HG03097 (cell line): ENCODE data around the gene FAF1.
"Not testable (repeated sequence)": the region's sequence is repeated elsewhere in the genome, so short reads cannot be mapped to it uniquely, and the experiment has no call there.

Experiments used
- ATAC-seq: cut with Tn5 transposase; IDR thresholded peaks from one replicate; pipeline ENCODE4 v1.9.1; 2021; ENCODE audit not compliant: unreplicated experiment, low FRiP score

The FAF1 gene

DNA sequence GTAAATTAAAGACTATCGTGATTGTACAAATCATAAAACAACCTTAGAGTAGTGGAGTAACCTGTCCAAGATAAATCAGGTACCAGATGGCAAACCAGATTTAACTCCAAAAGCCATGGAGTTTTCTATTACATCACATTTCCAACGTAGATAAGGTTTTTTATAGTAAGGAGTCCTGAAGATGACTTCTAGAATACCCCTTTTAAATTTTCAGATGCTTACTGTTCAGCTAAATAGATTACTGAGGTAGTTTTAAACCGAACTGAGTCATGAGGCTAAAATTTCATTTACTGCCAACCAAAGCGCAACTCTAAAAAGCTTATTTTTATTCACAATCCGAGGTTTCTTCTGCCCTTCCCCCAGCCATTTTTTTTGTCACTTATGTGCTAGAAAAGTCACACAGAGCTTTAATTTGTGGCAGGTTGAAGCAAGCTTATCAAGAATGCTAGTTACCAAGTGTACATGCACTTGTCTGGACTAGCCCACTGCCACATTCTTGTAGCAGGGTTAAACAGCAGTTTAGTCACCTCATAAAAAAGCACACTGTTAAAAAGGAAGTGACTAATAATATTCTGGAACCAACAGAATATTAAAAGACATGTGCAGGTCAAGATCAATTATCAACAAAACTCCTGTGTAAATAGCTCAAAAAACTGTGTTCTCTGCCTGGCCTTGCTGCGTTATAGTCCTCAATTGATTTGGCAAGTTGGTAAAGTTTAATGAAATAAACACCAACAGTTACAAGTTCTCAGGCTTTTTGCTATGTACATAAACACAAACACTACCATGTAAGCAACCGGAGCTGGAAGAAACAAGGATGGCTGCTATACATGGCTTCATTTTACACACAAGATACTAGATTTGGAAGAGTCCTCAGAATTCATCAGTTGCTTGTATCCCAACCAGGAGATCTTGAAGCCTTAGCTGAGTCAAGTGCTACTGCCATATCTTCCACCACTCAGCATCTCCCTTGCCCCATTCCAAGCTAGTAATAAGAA is 356.5 kb downstream of the FAF1 start:
- ATAC-seq, result no peak

DNA sequence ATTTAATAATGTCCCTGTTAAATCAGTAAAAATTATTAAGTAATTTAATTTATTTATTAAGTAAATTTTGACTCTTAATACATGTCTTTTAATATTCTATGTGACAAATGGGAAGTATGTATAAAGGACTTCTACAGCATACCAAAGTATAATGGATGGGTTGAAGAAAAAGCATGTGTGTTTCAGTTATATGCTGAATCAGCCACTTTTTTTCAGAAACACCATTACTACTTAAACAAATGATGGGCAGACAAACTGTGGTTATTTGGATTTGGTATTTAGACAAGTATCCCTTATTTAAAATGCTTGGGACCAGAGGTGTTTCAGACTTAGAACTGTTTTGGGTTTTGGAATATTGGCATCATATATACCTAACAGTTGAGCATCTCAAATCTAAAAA is 360.5 kb downstream of the FAF1 start:
- no peak for ATAC-seq

DNA sequence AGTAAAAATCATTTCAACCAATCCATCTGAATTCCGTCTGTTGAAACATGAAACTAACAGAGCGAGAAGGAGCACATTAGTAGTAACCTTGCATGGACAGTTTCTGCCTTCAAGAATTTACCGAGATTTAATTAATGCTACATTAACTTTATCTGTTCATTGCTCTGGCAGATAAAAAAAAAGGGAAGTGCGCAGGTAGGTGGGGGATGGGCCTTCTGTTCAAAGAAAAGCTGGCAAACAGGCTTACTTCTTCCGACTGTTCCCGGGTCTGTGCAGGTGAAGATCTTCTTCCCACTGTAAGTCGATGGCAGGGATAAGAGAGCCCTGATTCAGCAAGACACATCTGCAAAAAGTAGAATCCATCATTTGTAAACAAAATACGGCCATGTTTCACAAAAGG is 364.2 kb downstream of the FAF1 start:
- ATAC-seq, result no peak

GRCh38 chr1:50593515-50593914 is 366.6 kb downstream of the FAF1 start:
- no peak for ATAC-seq

GRCh38 chr1:50591598-50591997 is 368.5 kb downstream of the FAF1 start:
- no peak for ATAC-seq

DNA sequence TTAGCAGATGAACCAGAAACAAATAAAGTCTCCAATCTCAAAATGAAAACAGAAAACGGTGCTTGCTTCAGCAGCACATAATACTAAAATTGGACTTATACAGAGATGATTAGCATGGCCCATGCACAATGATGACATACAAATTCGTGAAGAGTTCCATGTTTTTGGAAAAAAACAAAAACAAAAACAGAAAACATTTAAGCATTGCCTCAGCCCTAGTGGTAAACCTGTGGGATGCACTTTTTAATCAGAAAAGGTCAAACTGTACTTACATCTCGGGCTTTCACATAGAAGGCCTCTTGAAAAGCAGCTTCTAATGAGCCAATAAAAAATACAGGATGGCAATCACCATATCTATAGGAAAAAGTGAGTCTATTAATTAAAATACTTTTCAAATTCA is 377.7 kb downstream of the FAF1 start:
- no peak for ATAC-seq

DNA sequence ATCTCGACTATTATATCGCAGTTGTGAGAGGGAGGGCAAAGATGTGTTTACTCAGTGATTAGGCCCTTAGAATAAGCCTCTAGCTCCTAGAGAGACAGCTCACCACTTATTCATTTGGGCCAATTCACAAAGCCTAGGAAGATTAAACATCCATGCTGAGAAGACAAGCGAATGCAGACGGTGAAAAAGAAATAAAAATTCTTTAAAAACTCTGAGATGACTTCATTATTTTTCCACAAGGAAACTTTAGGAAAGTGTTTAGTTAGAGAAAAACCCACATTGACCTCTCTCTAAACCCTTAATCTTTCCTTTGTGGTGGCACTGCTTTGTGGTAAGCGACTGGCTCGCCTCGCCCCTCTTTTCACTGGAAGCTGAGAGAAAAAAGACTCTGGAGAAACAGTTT is 390.0 kb downstream of the FAF1 start:
- ATAC-seq, result no peak

DNA sequence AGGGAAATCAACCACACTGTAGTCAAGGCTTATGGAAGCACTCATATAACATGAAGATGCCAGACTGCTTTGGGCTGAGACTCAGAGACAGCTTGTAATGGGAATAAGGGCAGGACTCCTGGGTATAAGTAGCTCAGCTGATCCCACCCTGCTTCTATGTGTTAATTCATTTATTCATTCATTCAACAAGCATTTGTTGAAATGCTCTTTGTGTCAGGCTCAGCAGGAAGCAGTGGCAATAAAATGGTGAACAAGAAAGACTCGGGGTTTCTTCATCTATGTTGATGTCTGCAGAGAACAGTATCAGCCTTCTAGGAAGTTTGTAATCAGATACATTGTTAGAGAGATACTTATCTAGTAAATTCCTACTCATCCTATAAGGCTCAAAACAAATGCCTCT is 391.3 kb downstream of the FAF1 start:
- ATAC-seq, result no peak

DNA sequence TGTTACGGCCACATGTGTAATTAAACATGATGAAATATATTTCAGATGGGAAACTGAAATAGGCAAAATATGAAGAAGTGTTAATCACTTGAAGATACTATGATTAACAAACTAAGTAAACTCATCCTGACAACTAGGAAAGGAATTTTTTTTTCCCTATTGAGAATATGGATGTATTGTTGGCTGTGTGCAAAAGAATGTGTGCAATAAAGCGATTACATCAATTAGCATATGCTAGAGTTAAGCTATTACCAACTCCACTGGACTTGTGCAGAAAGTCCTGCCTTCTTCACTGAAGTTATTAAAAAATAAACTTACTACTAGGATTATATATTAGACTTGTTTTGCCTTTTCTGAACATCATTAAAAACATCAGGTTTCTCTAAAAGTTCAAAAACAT is 393.7 kb downstream of the FAF1 start:
- no peak for ATAC-seq

GRCh38 chr1:50564417-50564816 is 395.6 kb downstream of the FAF1 start:
- ATAC-seq, result no peak

DNA sequence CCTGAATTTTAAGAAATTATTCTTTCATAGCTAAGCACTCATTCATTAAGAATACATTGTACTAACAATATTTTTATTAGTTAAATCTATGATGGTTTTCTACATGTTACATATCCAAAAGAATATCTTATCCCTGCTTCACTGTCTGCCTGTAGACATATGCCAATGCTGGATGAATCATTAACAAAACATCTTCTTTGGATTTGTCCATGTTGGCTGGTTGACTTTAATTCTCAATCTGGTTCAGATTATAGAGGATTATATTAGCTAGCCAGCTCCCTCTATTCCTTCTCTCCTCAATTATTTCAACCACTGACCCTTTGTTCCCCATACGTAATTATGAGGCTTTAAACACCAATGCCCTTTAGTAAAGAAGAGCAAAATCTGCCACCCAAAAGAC is 398.0 kb downstream of the FAF1 start:
- no peak for ATAC-seq

- ATAC-seq, result no peak
These were observed 400.6 kb downstream of the FAF1 start for GRCh38 chr1:50559421-50559820.

GRCh38 chr1:50553921-50554320 is 406.1 kb downstream of the FAF1 start:
- ATAC-seq, result no peak

DNA sequence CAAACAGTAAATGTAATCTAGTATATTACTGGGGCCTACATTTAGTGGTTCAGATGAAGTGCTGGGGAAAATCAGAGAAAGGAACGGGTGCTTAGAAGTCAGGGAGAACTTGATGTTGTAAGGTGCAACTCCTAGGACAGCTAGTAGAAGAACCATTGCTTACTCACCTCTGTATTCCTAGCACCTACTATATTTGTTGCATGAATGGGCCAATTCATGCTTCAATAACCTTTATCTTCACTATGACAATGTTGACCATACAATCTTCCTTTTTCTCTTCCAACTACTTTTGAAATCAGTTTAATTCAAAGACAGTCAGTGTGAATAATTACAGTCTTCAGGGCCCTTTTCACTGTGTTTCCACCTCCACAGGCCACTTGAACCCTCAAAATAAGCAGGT is 411.8 kb downstream of the FAF1 start:
- no peak for ATAC-seq

GRCh38 chr1:50542362-50542761 is 417.7 kb downstream of the FAF1 start:
- ATAC-seq, result no peak

DNA sequence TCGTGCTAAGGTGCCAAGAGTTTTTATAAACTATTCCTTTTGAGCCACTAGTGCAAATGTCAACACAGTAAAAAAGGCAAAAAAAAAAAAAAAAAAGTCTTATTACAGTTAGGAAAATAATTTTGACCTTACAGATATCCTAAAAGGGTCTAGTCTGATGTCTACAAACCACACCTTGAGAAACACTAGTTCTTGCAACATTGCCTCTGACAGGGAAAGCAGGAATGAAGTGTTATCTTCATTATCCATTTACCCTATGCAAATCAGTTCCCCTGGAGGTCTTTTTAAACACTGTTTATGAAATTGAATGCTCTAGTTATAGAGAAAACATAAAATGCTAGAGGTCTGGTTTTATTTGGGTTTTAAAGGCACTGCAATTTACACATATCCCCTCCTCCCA is 421.6 kb downstream of the FAF1 start:
- ATAC-seq, result no peak

DNA sequence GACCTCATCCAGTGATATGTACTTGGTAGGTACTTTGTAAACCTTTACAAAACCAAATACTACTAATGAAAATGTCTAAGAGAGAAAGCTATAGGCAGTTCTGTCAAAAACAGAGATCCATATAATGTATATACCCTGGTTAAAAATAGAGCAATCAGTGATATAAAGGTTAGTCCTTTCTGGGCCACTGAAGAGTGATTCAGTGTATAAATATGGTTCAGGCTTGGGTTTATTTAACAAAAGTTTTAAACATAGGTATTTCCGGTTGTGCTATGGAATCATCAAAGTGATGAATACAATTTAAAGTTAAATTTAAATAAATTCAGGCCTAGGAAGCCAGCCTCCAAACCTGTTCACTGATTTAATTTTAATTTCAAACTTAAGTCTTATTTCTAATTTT is 428.5 kb downstream of the FAF1 start:
- ATAC-seq, result no peak

GRCh38 chr1:50531027-50531426 is 429.0 kb downstream of the FAF1 start:
- no peak for ATAC-seq

DNA sequence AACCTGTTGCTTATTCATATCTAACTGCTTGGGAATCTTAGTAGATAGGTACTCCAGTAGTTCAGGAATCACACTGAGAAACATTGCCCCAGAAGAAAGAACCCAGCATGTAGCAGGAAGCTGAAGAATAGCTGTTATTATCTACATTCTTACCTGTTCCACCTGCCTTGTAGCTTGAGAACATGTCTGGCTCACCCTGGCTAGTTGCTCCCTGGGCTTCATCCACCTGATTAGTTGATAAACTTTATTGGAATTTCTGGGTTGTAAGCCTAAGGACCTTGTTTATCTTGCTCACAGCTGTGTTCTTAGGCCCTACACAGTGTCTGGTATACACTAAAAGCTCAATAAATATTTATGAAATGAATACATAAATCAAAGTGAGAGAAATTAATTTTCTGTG is 430.6 kb downstream of the FAF1 start:
- no peak for ATAC-seq

- ATAC-seq, result not testable (repeated sequence)
These were observed 432.1 kb downstream of the FAF1 start for GRCh38 chr1:50527987-50528320.

DNA sequence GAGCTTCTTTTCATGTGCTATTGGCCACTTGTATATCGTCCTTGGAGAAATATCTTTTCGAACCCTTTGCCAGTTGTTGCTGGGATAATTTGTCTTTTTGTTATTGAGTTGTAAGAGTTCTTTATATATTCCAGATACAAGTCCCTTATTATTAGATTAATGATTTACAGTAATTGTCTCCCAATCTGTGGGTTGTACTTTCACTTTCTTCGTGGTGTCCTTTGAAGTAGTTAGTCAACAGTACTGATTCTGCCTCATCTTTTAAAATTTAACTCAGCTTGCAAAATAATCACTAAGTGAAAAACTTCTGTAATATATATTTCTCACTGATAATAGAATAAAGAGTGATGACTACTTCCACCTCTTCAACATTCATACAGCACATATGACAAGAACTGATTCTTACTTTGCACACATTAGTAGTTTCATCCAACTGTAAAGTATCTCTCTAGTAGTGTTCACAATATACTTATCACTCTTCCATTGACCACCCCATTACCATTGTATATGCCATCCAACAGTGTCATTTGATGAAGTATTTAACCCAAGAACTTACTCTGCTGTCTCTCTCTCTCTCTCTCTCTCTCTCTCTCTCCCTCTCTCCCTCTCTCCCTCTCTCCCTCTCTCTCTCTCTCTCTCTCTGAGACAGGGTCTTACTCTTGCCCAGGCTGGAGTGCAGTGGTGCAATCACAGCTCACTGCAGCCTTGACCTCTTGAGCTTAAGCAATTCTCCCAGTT is 432.6 kb downstream of the FAF1 start:
- ATAC-seq, result no peak

DNA sequence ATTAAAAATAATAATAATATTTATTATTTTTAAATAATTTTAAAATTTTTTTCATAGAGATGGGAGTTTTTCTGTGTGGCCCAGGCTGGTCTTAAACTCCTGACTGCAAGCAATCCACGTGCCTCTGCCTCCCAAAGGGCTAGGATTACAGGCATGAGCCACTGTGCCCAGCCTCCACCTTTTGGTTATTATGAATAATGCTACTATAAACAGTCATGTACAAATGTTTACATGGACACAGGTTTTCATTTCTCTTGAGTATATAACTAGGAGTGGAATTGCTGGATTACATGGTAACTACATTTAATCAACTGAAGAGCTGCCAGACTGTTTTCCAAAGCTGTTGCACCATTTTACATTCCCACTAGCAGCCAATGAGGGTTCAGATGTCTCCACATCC is 433.6 kb downstream of the FAF1 start:
- ATAC-seq, result no peak
